NCI-H446 treated with DMSO at 0.1 percent for 48 hours (cell line): ENCODE data around the gene DCBLD1.

Experiments used
- DNase-seq: peaks from one replicate; lab custom pipeline; 2025; lab: John Stamatoyannopoulos, UW

DCBLD1 gene

GRCh38 chr6:117531346-117531745 lies 48.9 kb downstream of the DCBLD1 start:
- DNase-seq: no peak

- no peak for DNase-seq
These were observed 49.6 kb downstream of the DCBLD1 start for GRCh38 chr6:117531809-117532725.

GRCh38 chr6:117533775-117534174 lies 51.3 kb downstream of the DCBLD1 start:
- DNase-seq: no peak

- no peak for DNase-seq
These were observed 52.5 kb downstream of the DCBLD1 start for GRCh38 chr6:117534974-117535373.

- no peak for DNase-seq
These were observed 53.8 kb downstream of the DCBLD1 start for GRCh38 chr6:117536317-117536716.

GRCh38 chr6:117538615-117539014 lies 56.1 kb downstream of the DCBLD1 start:
- DNase-seq: no peak

GRCh38 chr6:117540670-117541069 lies 58.2 kb downstream of the DCBLD1 start:
- no peak for DNase-seq

GRCh38 chr6:117542493-117542892 lies 60.0 kb downstream of the DCBLD1 start:
- DNase-seq: no peak

- DNase-seq: no peak
These were observed 62.2 kb downstream of the DCBLD1 start for GRCh38 chr6:117544716-117545115.

- no peak for DNase-seq
These were observed 62.7 kb downstream of the DCBLD1 start for GRCh38 chr6:117545161-117545595.

- no peak for DNase-seq
These were observed 64.2 kb downstream of the DCBLD1 start for GRCh38 chr6:117546674-117547073.

- no peak for DNase-seq
These were observed 65.5 kb downstream of the DCBLD1 start for GRCh38 chr6:117547688-117548621.

- DNase-seq: no peak
These were observed 66.4 kb downstream of the DCBLD1 start for GRCh38 chr6:117548797-117549301.

- no peak for DNase-seq
These were observed 67.1 kb downstream of the DCBLD1 start for GRCh38 chr6:117549611-117550010.

GRCh38 chr6:117550078-117550600 lies 67.7 kb downstream of the DCBLD1 start:
- no peak for DNase-seq

- no peak for DNase-seq
These were observed 68.3 kb downstream of the DCBLD1 start for GRCh38 chr6:117550618-117551242.

GRCh38 chr6:117552618-117553017 lies 70.1 kb downstream of the DCBLD1 start:
- no peak for DNase-seq

GRCh38 chr6:117553142-117553541 lies 70.7 kb downstream of the DCBLD1 start:
- no peak for DNase-seq

- no peak for DNase-seq
These were observed 72.9 kb downstream of the DCBLD1 start for GRCh38 chr6:117555262-117555849.

GRCh38 chr6:117555882-117556498 lies 73.5 kb downstream of the DCBLD1 start:
- DNase-seq: no peak

- DNase-seq: no peak
These were observed 75.5 kb downstream of the DCBLD1 start for GRCh38 chr6:117557951-117558350.
